ENCODE measurements around the gene PAF1.

DNA sequence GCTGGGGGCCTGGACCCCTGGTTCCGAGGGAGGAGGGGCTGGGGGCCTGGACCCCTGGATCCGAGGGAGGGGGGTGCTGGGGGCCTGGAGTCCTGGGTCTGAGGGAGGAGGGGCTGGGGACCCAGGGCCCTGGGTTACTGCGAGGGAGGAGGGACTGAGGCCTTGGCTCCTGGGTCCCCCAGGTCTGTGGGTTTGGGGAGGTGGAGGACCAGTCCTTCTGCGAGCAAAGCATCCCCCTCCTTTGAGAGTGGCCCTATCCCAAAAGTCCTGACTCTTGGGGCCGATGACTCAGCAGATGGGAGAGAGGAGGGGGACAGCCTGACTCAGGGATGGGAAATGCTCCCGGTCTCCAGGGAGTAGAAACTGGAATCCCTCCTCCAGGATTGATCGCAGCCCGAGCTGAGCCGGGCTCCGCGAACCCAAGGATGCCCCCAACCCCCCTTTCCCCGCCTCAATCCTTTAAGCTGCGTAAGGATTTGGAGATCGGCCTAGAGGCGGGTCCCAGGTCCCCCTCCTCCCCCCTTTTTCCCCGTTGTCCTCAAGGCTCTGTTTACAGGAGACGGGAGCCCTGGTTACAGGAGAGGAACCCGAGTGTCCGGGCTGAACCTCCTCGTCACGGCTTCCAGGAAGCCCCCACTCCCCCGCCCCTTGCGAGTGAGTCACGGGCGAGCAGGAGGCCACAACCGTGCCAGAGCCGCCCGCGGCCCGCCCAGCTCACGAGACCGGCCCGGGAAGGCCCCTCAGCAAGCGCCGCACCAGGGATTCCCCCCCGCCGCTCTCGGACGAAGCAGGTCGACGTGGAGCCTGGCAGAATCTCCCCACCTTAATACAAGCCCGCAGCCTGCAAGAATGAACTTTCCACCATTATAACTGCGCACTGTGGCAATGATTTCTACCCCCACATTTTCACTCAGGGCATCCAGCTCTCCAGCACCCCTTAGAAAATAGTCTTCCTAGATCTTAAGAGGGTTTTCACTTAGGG is 12.7 kb upstream of the PAF1 start:
- TF ChIP-seq CTCF (IDR thresholded peaks at IDR 0.05; ENCODE audit: insufficient read depth, low read length) (no peak), SPI1 (IDR thresholded peaks at IDR 0.05; ENCODE audit: borderline replicate concordance, low read depth) (no peak), REST (IDR thresholded peaks at IDR 0.05; ENCODE audit: insufficient replicate concordance, low read depth) (no peak)

All from HL-60 (cell line).